Vagina (tissue), 2 donors: ENCODE data around the gene DZANK1.

Source experiments
- CTCF ChIP-seq, 3 experiments: fragments of 450-650 bp in 2 of 3; fragments of 200-600 bp in 1 of 3; sonication (generic) in 1 of 3; IDR thresholded peaks; one replicate each; pipeline ENCODE4 v1.5.1; 2017 to 2019; ENCODE audit warnings: antibody characterized with exemption in 3 of 3, mild to moderate bottlenecking in 2 of 3, moderate library complexity in 2 of 3
- POLR2A ChIP-seq, 2 donors: fragments of 450-650 bp; IDR thresholded peaks; one replicate each; pipeline ENCODE4 v1.6.1; 2017; ENCODE audit warnings: antibody characterized with exemption in 2 of 2, mild to moderate bottlenecking in 2 of 2, moderate library complexity in 2 of 2

GRCh38 chr20:18414140-18414539, 52.7 kb downstream of the DZANK1 start:
- no peak for TF ChIP-seq CTCF (IDR thresholded peaks at IDR 0.05)
- no peak for TF ChIP-seq POLR2A (IDR thresholded peaks at IDR 0.05)
